HG03139 (cell line): ENCODE data around the gene C1orf146.
"Not testable (repeated sequence)": the region's sequence is repeated elsewhere in the genome, so short reads cannot be mapped to it uniquely, and the experiment has no call there.

ENCODE experiments used
- ATAC-seq: cut with Tn5 transposase; IDR thresholded peaks from one replicate; pipeline ENCODE4 v1.9.1; 2021; ENCODE audit not compliant: unreplicated experiment

C1orf146 gene, protein sequence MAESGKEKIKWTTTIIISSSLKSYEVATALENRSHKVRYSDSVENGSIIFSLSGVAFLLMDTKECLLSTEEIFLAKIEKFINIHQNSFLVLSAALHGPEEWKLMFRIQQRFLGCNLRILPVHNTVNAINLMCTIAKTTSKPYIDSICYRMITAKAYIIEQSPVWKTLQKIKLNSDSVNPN

GRCh38 chr1:92217721-92218120 is at the start of gene C1orf146:
Gene C1orf146, plus strand, starts transcription at chr1:92217915. Its CDS starts 13,506 bp downstream, at chr1:92231421.
- no peak for ATAC-seq

DNA sequence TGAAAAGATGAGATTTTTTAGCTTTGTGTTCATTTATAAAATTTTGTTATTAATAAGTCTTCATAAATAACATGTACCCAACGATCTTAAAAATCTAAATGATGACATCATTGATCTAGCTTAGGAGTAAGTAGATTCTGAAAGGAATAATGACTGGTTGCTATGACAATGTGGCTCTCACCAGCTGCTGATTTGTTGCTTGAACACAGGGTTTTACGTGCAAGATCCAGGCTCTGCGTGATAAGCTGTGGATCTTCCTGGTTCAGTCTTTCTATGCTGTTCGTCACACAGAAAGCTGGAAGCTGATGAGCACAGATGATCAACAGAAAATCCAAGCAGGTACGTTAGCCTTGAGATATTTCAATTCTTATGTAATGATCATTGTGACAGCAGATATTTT is 49.1 kb upstream of the C1orf146 start:
- no peak for ATAC-seq

DNA sequence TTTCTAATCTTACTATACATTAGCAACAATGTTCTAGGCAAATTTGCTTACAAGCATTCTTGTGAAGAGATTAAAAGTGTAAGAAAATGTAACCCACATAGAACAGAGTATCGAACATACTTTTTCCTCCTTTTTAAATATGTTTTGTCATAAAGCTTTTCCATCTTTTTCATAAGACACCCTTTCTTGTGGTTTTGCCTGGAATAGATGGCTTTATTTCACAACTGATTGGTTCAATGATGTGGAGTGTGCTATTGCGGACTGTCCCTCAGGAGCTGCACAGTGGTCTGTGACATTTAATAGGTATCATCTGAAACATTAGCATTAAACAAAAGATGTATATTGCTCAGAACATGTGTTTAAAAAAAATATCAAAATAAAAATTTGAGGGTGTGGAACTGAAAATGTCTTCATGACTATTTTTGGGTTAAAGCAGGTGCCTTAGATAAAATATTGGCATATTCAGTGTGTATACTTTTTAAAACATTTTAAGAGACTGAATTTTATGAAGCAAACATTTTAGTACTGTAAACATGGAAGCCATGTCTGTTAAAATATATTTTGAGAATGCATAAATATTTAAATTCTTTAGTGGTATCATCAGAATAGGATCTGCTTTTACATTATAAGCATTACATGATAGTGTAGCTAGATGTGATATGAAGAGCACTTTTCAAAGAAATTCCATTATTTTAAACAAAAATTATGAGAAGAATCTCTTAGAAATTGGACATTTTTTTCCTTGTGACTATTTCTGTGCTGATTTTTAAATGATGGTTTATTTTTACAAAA is 48.3 kb upstream of the C1orf146 start:
- no peak for ATAC-seq

GRCh38 chr1:92184632-92185031 is 33.1 kb upstream of the C1orf146 start:
- ATAC-seq, result no peak

DNA sequence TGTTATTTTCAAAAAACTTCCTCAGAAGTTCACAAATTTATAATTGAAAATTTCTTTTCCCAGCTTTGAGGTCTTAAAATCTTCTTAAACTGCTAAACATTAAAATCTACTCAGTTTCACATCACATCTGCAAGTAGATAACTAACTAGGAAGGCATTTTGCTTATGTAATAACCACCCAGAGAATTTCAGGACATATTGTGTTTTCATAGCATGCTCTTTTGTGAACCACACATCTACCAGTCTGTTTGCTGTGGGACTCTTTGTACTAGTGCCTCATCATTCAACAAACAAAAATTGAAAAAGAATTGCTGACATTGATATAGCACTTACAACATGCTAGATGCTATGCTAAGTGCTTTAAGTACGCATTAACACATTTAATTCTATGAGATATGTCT is 31.6 kb upstream of the C1orf146 start:
- ATAC-seq, result no peak

DNA sequence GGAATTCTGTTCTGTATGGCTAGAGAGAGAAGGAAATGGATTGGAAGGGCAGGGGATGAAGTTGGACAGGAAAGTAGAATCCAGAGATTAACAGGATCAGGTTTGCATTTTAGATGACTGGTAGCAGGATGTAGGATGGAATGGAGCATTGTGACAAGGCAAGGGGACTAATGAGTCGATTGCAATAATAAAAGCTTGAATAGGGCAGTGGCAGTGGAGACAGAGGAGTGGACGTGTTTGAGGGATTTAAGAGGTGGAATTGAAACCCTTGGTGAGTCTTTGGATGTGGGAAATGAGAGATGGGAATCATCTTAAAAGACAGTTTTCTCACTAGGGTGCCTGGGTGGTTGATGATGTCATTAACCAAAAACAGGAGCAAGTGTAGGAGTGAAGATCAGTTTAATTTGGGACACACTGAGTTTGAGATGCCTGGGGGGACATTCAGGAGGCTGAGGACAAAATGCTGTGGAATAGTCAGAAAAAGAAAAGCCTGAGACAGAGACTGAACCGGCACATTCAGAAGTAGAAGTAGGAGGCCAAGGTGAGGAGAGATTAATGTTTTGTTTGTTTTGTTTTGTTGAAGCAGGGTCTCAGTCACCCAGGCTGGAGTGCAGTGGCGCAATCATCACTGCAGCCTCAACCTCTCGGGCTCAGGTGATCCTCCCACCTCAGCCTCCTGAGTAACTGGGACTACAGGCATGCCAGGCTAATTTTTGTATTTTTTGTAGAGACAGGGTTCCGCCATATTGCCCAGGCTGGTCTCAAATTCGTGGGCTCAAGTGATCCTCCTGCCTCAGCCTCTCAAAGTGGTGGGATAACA is 29.1 kb upstream of the C1orf146 start:
- ATAC-seq, result no peak

- no peak for ATAC-seq
Observed at GRCh38 chr1:92191726-92192125, 26.0 kb upstream of the C1orf146 start.

GRCh38 chr1:92192246-92192645 is 25.5 kb upstream of the C1orf146 start:
- no peak for ATAC-seq

DNA sequence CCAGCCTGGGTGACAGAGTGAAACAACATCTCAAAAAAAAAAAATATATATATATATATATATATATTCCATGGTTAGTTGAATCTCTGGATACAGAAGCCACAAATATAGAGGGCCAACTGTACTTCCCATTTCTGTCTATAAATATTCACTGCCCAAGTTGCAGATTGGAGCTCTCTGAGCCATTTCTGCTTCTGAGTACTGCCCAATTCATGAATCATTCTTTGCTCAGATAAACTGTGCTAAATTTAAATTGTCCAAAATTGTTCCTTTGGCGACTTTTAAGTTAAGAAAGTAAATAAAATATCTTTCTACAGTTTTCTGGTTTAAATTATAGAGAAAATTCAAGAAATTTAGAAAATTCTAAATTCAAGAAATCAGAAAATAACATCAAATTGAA is 23.2 kb upstream of the C1orf146 start:
- ATAC-seq, result no peak

DNA sequence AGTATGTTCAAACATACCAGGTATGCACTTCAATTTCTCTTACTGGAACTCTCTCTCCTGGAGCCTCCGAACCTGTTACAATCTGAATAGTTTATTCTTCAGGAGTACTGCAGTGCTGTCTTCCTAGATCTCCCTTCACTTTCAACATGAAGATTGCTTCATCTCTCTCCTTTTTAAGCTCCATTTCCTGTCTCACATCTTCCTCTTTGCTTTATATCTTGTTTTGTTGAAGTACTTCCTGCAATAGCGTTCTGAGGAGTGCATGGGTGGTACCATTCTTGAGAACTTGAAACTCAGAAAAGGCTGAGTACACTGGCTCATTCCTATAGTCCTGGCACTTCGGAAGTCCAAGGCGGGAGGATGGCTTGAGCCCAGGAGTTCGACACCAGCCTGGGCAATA is 15.7 kb upstream of the C1orf146 start:
- no peak for ATAC-seq

DNA sequence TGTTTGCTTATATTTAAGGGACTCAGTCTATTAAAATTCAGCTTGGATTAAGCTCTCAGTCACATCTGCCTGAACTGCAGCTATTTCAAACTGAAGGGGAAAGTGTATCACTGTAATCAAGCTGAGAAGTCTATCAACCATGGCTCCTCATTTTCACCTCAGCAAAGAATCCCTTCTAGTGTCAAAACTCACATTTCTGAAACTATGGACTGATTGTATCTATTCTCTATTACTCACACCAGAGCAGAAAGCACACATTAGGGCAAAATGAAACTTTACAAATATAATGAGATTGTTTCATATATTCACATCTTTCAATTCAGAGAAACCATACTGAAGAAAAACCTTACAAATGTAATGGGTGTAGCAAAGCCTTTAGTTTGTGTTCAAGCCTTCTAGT is 14.6 kb upstream of the C1orf146 start:
- ATAC-seq, result no peak

DNA sequence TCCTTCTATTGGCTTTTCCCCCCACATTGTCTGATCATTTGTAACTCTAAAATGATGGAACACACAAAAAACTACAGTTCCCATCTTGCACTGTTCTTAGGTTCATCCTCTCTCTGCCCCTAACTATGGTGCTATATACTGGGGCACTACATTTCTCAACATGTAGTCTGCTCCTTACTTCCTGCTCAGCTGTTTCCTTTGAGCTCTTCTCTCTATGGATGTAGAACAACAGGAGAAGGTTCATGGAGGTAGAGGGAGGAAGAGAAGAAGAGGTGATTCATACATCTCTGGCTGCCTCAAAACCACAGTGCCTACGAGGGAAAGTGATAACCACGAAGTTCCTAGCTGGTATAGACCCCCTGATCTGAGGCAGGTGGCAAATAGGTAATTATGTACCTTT is 7.0 kb upstream of the C1orf146 start:
- no peak for ATAC-seq

GRCh38 chr1:92211166-92211565 is 6.5 kb upstream of the C1orf146 start:
- no peak for ATAC-seq

- ATAC-seq, result no peak
Observed at GRCh38 chr1:92218559-92218958, 844 bp downstream of the C1orf146 start.

DNA sequence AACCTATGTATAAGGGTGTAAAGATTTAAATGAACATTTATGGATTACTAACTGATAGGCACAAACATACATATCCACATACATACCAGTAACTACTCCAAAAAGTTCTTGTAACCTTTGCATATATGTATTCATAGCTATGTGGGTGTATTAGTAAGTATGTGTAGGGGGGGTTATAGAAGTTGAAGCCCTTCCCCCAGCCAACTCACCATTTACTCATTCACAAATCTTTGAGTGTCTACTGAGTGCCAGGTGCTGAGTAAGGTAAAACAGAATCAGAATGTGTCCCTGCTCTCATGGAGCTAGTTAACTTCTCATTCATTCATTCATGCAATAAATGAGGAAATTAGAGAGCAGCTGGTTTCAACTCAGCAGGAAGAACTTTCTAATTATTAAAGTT is 1.3 kb downstream of the C1orf146 start:
- ATAC-seq, result no peak

DNA sequence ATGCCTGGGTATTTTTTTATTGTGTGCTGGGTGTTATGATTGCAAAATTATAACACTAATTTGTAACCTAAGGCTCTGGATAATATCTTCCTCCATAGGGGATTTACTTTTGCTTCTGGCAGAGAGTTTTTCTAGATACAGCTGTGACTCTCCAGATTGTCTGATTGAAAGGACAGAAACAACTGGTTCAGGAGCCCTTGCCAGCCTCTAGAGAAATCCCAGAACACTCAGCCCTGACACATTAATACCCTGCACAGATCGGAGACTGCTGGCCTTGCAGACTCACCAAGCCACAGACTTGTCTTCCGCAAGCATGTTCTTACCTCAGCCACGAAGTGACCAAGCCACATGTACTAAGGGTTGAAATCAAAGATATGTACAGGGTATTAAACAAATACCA is 10.7 kb downstream of the C1orf146 start:
- no peak for ATAC-seq

DNA sequence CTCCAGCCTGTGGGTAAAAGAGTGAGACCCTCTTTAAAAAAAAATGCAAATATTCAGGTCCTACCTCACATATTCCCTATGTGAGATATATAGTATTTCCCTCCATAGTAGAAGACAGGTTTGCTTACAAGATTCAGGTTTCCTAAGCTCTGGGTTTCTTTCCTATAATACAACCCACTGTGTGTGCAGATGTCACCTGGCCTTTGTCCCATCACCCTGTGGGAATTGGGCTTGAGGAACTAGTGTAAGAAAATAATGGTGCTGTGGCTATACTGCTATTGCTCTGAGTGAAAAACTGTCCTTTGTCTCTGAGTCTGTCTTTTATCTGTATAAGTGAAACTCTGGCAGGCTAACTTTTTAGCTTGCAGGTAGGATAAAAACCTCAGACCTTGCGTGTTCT is 13.0 kb downstream of the C1orf146 start:
- no peak for ATAC-seq

GRCh38 chr1:92240034-92240433 is 22.3 kb downstream of the C1orf146 start:
- ATAC-seq, result no peak

DNA sequence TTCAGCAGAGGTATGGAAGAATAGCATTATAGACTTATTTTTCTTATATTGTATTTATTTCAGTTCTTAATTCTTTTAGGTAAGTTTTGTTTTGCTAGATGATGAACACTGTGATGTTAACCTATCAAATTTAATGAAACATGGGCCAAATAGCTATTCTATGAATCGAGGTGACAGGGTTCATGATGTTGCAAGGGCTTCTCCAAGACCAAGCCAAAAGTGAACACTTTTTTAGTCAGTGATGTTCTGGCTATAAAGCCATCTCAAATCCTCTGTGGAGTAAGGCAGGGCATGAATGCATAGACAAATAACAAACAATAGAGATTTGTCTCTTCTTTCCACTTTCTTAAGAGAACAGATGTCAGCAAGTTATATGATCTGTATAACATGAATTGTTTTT is 26.7 kb downstream of the C1orf146 start:
- ATAC-seq, result no peak

- ATAC-seq, result not testable (repeated sequence)
Observed at GRCh38 chr1:92254714-92255113, 37.0 kb downstream of the C1orf146 start.

GRCh38 chr1:92259350-92259749 is 41.6 kb downstream of the C1orf146 start:
- ATAC-seq, result no peak

GRCh38 chr1:92262516-92262915 is 44.8 kb downstream of the C1orf146 start:
- ATAC-seq, result no peak
